PC-9 (cell line): ENCODE data around the gene COL15A1. TPM values are rescaled to one million over a fixed set of nuclear protein-coding genes. Genes with fewer than 3 reads are reported as not detected.

ENCODE experiments used
- BruUV-seq: library from RNA; stranded (reverse); fragments of 400-500 nt; replicated peaks from 2 replicates; lab custom pipeline; 2021; lab: Mats Ljungman, UMichigan
- CTCF ChIA-PET: fragments of 300-600 bp; sonication (Branson Sonifier 250); formaldehyde crosslinking; loops from one replicate; lab custom pipeline; 2022; ENCODE audit warnings: antibody characterized with exemption; lab: Charles Lee
- POLR2A ChIA-PET: fragments of 300-600 bp; sonication (Branson Sonifier 250); formaldehyde crosslinking; loops from one replicate; lab custom pipeline; 2022; ENCODE audit warnings: antibody characterized with exemption; ENCODE audit not compliant: unreplicated experiment; lab: Charles Lee
- DNase-seq, 2 experiments: peaks; one replicate each; pipeline versions ENCODE4 v3.0.0 to v3.0.0-alpha.2; 2015 to 2022; ENCODE audit warnings: mixed read lengths in 1 of 2
- H2AFZ ChIP-seq: fragments of 200-600 bp; sonication (generic); 2 replicates; pipeline ENCODE4 v1.8.1; 2017; ENCODE audit warnings: antibody characterized with exemption
- H3F3A ChIP-seq: fragments of 200-600 bp; sonication (generic); 2 replicates; pipeline ENCODE4 v1.8.1; 2017; ENCODE audit warnings: antibody characterized with exemption, mild to moderate bottlenecking, low read depth; ENCODE audit not compliant: insufficient read depth
- H3K27ac ChIP-seq: fragments of 200-600 bp; sonication (generic); 2 replicates; pipeline ENCODE4 v1.6.1; 2016; ENCODE audit warnings: mixed run types
- H3K27me3 ChIP-seq: fragments of 200-600 bp; sonication (generic); 2 replicates; pipeline ENCODE4 v1.6.1; 2016; ENCODE audit warnings: low read depth, mixed run types; ENCODE audit not compliant: insufficient read depth
- H3K36me3 ChIP-seq: fragments of 200-600 bp; sonication (generic); 2 replicates; pipeline ENCODE4 v1.6.1; 2016; ENCODE audit warnings: low read depth, mixed run types
- H3K4me1 ChIP-seq: fragments of 200-600 bp; sonication (generic); replicated peaks from 2 replicates; pipeline ENCODE4 v1.6.1; 2016; ENCODE audit warnings: mixed run types; ENCODE audit not compliant: insufficient read depth
- H3K4me2 ChIP-seq: fragments of 200-600 bp; sonication (generic); 2 replicates; pipeline ENCODE4 v1.6.1; 2017; ENCODE audit warnings: mixed run types
- H3K4me3 ChIP-seq: fragments of 200-600 bp; sonication (generic); 2 replicates; pipeline ENCODE4 v1.6.1; 2016; ENCODE audit warnings: mixed run types
- H3K79me2 ChIP-seq: fragments of 200-600 bp; sonication (generic); 2 replicates; pipeline ENCODE4 v1.6.1; 2017; ENCODE audit warnings: low read depth, mixed run types
- H3K9me2 ChIP-seq: fragments of 200-600 bp; sonication (generic); 2 replicates; pipeline ENCODE4 v1.8.1; 2017; ENCODE audit warnings: mild to moderate bottlenecking; ENCODE audit not compliant: insufficient read depth
- H3K9me3 ChIP-seq: fragments of 200-600 bp; sonication (generic); 2 replicates; pipeline ENCODE4 v1.8.1; 2016; ENCODE audit warnings: low read depth; ENCODE audit not compliant: insufficient read depth
- H4K20me1 ChIP-seq: fragments of 200-600 bp; sonication (generic); 2 replicates; pipeline ENCODE4 v1.8.1; 2017; ENCODE audit not compliant: insufficient read depth
- CTCF ChIP-seq: fragments of 200-600 bp; sonication (generic); conservative IDR thresholded peaks from 2 replicates; pipeline ENCODE4 v1.6.1; 2017; ENCODE audit warnings: mixed run types, antibody characterized with exemption, mild to moderate bottlenecking, moderate library complexity
- EZH2 ChIP-seq: fragments of 200-600 bp; sonication (generic); IDR thresholded peaks from 2 replicates; pipeline ENCODE4 v1.8.0; 2017; ENCODE audit warnings: antibody characterized with exemption, low read depth
- intact Hi-C: fragments of 100-400 bp; cut with micrococcal nuclease; formaldehyde crosslinking; loops from one replicate; pipeline ENCODE4 v1.10.0; 2022; ENCODE audit not compliant: unreplicated experiment
- total RNA-seq: library from RNA; stranded (reverse); gene quantifications from 2 replicates; pipeline ENCODE4 v1.2.3, GENCODE V29; 2021

The COL15A1 gene
- total RNA-seq, 1 experiment from 2014 or later: not detected

- no peak for DNase-seq
- no peak for TF ChIP-seq CTCF
- CTCF ChIA-PET: no interaction called here
- Histone ChIP-seq H3K79me2 (no peaks in the 10 kb centered on the region), H3K27ac (no peak overlapping the region), H3K9me3 (no peaks in the 10 kb centered on the region), H3K4me2 (no peak overlapping the region), H3K9me2 (no peaks in the 10 kb centered on the region), H3K36me3 (no peaks in the 10 kb centered on the region), H3K27me3 (no peaks in the 10 kb centered on the region), H4K20me1 (no peaks in the 10 kb centered on the region), H3F3A (no peaks in the 10 kb centered on the region), H2AFZ (no peak overlapping the region), H3K4me3 (no peak overlapping the region), H3K4me1 (no peaks in the 10 kb centered on the region)
- BruUV-seq: no TSS peak
- POLR2A ChIA-PET: no interaction called here
- intact Hi-C loops: no loop called here
Observed at GRCh38 chr9:99073985-99074901, 130.5 kb downstream of the COL15A1 start.

GRCh38 chr9:99074902-99075245 lies 131.2 kb downstream of the COL15A1 start:
- no peak for DNase-seq
- Histone ChIP-seq H3K27me3 (no peaks in the 10 kb centered on the region), H4K20me1 (no peaks in the 10 kb centered on the region), H3K9me3 (no peaks in the 10 kb centered on the region), H3K9me2 (no peaks in the 10 kb centered on the region), H3K4me1 (no peaks in the 10 kb centered on the region), H3K27ac (no peak overlapping the region), H3F3A (no peaks in the 10 kb centered on the region), H2AFZ (no peak overlapping the region), H3K79me2 (no peaks in the 10 kb centered on the region), H3K36me3 (no peaks in the 10 kb centered on the region), H3K4me3 (no peak overlapping the region), H3K4me2 (no peak overlapping the region)
- ChIA-PET POLR2A (no interaction called here), CTCF (no interaction called here)
- BruUV-seq: no TSS peak
- intact Hi-C loops: no loop called here
- TF ChIP-seq EZH2: no peak
- TF ChIP-seq CTCF: no peak

GRCh38 chr9:99075246-99075912 lies 131.7 kb downstream of the COL15A1 start:
- TF ChIP-seq EZH2 (no peak), CTCF (no peak)
- Histone ChIP-seq H3K27me3 (no peaks in the 10 kb centered on the region), H4K20me1 (no peaks in the 10 kb centered on the region), H3K9me3 (no peaks in the 10 kb centered on the region), H3K4me3 (no peak overlapping the region), H3K9me2 (no peaks in the 10 kb centered on the region), H3K4me2 (no peak overlapping the region), H2AFZ (no peak overlapping the region), H3K27ac (no peak overlapping the region), H3K79me2 (no peaks in the 10 kb centered on the region), H3K36me3 (no peaks in the 10 kb centered on the region), H3K4me1 (no peaks in the 10 kb centered on the region), H3F3A (no peaks in the 10 kb centered on the region)
- intact Hi-C loops: no loop called here
- CTCF ChIA-PET: no interaction called here
- peak in 1 of 2 experiments; percentile 48 for DNase-seq
- POLR2A ChIA-PET: no interaction called here
- BruUV-seq: no TSS peak
